Subcutaneous abdominal adipose tissue (tissue), 5 donors: ENCODE data around the gene ALOX15.

Experiments used
- H3K27ac ChIP-seq: one replicate; pipeline ENCODE4 v1.7.0; 2013; ENCODE audit warnings: low read depth, mild to moderate bottlenecking, inconsistent platforms, low read length, moderate library complexity
- H3K27me3 ChIP-seq, 5 donors: one replicate each; pipeline ENCODE4 v1.7.0; 2013; ENCODE audit warnings: low read length in 5 of 5, inconsistent platforms in 1 of 5; ENCODE audit not compliant: control insufficient read depth in 5 of 5, insufficient read depth in 4 of 5
- H3K36me3 ChIP-seq, 5 donors: one replicate each; pipeline ENCODE4 v1.7.0; 2013; ENCODE audit warnings: low read length in 5 of 5; ENCODE audit not compliant: control insufficient read depth in 5 of 5, insufficient read depth in 5 of 5
- H3K4me1 ChIP-seq, 5 donors: one replicate each; pipeline ENCODE4 v1.7.0; 2013; ENCODE audit warnings: low read length in 5 of 5, mild to moderate bottlenecking in 3 of 5, moderate library complexity in 1 of 5; ENCODE audit not compliant: control insufficient read depth in 5 of 5, insufficient read depth in 5 of 5
- H3K4me3 ChIP-seq, 5 donors: one replicate each; pipeline ENCODE4 v1.7.0; 2013; ENCODE audit warnings: low read length in 5 of 5, low read depth in 1 of 5
- H3K9ac ChIP-seq, 5 donors: one replicate each; pipeline ENCODE4 v1.7.0; 2013; ENCODE audit warnings: low read length in 5 of 5, mild to moderate bottlenecking in 4 of 5, moderate library complexity in 3 of 5
- H3K9me3 ChIP-seq, 5 donors: one replicate each; pipeline ENCODE4 v1.7.0; 2013; ENCODE audit warnings: low read length in 5 of 5; ENCODE audit not compliant: control insufficient read depth in 5 of 5
- donor health status: healthy.
- donor health status: healthy.
- donor health status: healthy.
- donor health status: healthy.
- donor health status: healthy.

Gene ALOX15

GRCh38 chr17:4636474-4637100, 4.9 kb downstream of the ALOX15 start:
- Histone ChIP-seq H3K27me3 (peaks cover 12 to 45% (median 29%) of the 10 kb centered on the region in 5 donors), H3K4me3 (no peak overlapping the region), H3K36me3 (no peaks in the 10 kb centered on the region)

GRCh38 chr17:4635823-4636375, 5.6 kb downstream of the ALOX15 start:
- Histone ChIP-seq H3K9me3 (peaks cover 0 to 3% (median 0%) of the 10 kb centered on the region in 5 donors), H3K4me1 (peaks cover 0 to 22% (median 8%) of the 10 kb centered on the region in 5 donors), H3K36me3 (no peaks in the 10 kb centered on the region), H3K9ac (no peak overlapping the region), H3K27me3 (peaks cover 6 to 44% (median 28%) of the 10 kb centered on the region in 5 donors), H3K27ac (no peak overlapping the region), H3K4me3 (peak overlapping the region in 1 of 5 donors; percentile 10)

More at GRCh38 chr17:4636474-4637100, 4.9 kb downstream of the ALOX15 start:
- no peak overlapping the region for H3K9ac ChIP-seq
- H3K27ac ChIP-seq, result no peak overlapping the region
- peaks cover 0 to 26% (median 11%) of the 10 kb centered on the region in 5 donors for H3K4me1 ChIP-seq
- H3K9me3 ChIP-seq, result peaks cover 0 to 3% (median 0%) of the 10 kb centered on the region in 5 donors

GRCh38 chr17:4634976-4635375, 6.5 kb downstream of the ALOX15 start:
- Histone ChIP-seq H3K4me1 (peaks cover 0 to 22% (median 8%) of the 10 kb centered on the region in 5 donors), H3K27me3 (peaks cover 6 to 44% (median 28%) of the 10 kb centered on the region in 5 donors), H3K9ac (no peak overlapping the region), H3K9me3 (peaks cover 0 to 3% (median 0%) of the 10 kb centered on the region in 5 donors), H3K4me3 (no peak overlapping the region), H3K36me3 (no peaks in the 10 kb centered on the region), H3K27ac (no peak overlapping the region)

GRCh38 chr17:4633643-4634042, 7.8 kb downstream of the ALOX15 start:
- Histone ChIP-seq H3K9me3 (peaks cover 0 to 3% (median 0%) of the 10 kb centered on the region in 5 donors), H3K9ac (no peak overlapping the region), H3K27me3 (peaks cover 6 to 37% (median 28%) of the 10 kb centered on the region in 5 donors), H3K27ac (no peak overlapping the region), H3K4me1 (peaks cover 0 to 17% (median 8%) of the 10 kb centered on the region in 5 donors), H3K36me3 (no peaks in the 10 kb centered on the region), H3K4me3 (no peak overlapping the region)

- Histone ChIP-seq H3K4me3 (no peak overlapping the region), H3K9me3 (peaks cover 0 to 3% (median 0%) of the 10 kb centered on the region in 5 donors), H3K27me3 (peaks cover 6 to 35% (median 28%) of the 10 kb centered on the region in 5 donors)
Measured at GRCh38 chr17:4632581-4632920, 8.9 kb downstream of the ALOX15 start.

GRCh38 chr17:4631836-4632580, 9.5 kb downstream of the ALOX15 start:
- Histone ChIP-seq H3K9ac (no peak overlapping the region), H3K27ac (no peak overlapping the region), H3K4me1 (peaks cover 0 to 17% (median 8%) of the 10 kb centered on the region in 5 donors), H3K4me3 (no peak overlapping the region), H3K36me3 (no peaks in the 10 kb centered on the region), H3K27me3 (peaks cover 5 to 33% (median 24%) of the 10 kb centered on the region in 5 donors), H3K9me3 (peaks cover 0 to 3% (median 0%) of the 10 kb centered on the region in 5 donors)

More at GRCh38 chr17:4632581-4632920, 8.9 kb downstream of the ALOX15 start:
- Histone ChIP-seq H3K36me3 (no peaks in the 10 kb centered on the region), H3K4me1 (peaks cover 0 to 17% (median 8%) of the 10 kb centered on the region in 5 donors), H3K9ac (no peak overlapping the region), H3K27ac (no peak overlapping the region)

- peaks cover 0 to 27% (median 18%) of the 10 kb centered on the region in 5 donors for H3K27me3 ChIP-seq
- H3K9ac ChIP-seq, result no peak overlapping the region
- no peak overlapping the region for H3K27ac ChIP-seq
- H3K4me3 ChIP-seq, result no peak overlapping the region
- H3K36me3 ChIP-seq, result no peaks in the 10 kb centered on the region
- peaks cover 0 to 12% (median 8%) of the 10 kb centered on the region in 5 donors for H3K4me1 ChIP-seq
- H3K9me3 ChIP-seq, result peaks cover 0 to 3% (median 0%) of the 10 kb centered on the region in 5 donors
Measured at GRCh38 chr17:4631431-4631830, 10.0 kb downstream of the ALOX15 start.

- Histone ChIP-seq H3K27me3 (peaks cover 0 to 7% (median 3%) of the 10 kb centered on the region in 5 donors), H3K4me3 (no peak overlapping the region), H3K36me3 (no peaks in the 10 kb centered on the region), H3K9me3 (peaks cover 0 to 8% (median 8%) of the 10 kb centered on the region in 5 donors), H3K27ac (no peak overlapping the region), H3K9ac (no peak overlapping the region), H3K4me1 (peaks cover 0 to 14% (median 9%) of the 10 kb centered on the region in 5 donors)
Measured at GRCh38 chr17:4626734-4627256, 14.7 kb downstream of the ALOX15 start.

GRCh38 chr17:4625181-4625617, 16.3 kb downstream of the ALOX15 start:
- Histone ChIP-seq H3K27ac (no peak overlapping the region), H3K4me3 (no peak overlapping the region)

More at GRCh38 chr17:4625181-4625617, 16.3 kb downstream of the ALOX15 start:
- Histone ChIP-seq H3K27me3 (no peaks in the 10 kb centered on the region), H3K4me1 (peaks cover 0 to 14% (median 9%) of the 10 kb centered on the region in 5 donors), H3K9me3 (peaks cover 0 to 14% (median 10%) of the 10 kb centered on the region in 5 donors), H3K9ac (no peak overlapping the region), H3K36me3 (no peaks in the 10 kb centered on the region)
